Astrocyte (in vitro differentiated cells and primary cell): ENCODE results near the gene DUS2.

ENCODE experiments used
- CTCF ChIP-seq: IDR thresholded peaks from 2 replicates; pipeline ENCODE4 v1.5.1; 2011; ENCODE audit warnings: low read depth, mild to moderate bottlenecking, inconsistent platforms, low read length, moderate library complexity; ENCODE audit not compliant: insufficient read depth
- EZH2 ChIP-seq: IDR thresholded peaks from 2 replicates; pipeline ENCODE4 v1.6.1; 2012; ENCODE audit warnings: mild to moderate bottlenecking, low read length, inconsistent platforms; ENCODE audit not compliant: insufficient read depth

- TF ChIP-seq CTCF (no peak), EZH2 (no peak)
Observed at GRCh38 chr16:68081861-68082628, 59.0 kb downstream of the DUS2 start.
